ENCODE data around the gene ZNF410. TPM values are rescaled to one million over a fixed set of nuclear protein-coding genes. Genes with fewer than 3 reads are reported as not detected.

The ZNF410 gene
- total RNA-seq, 3 donors from 2014 or later = 38.3 to 47.2 (median 45.1) TPM

DNA sequence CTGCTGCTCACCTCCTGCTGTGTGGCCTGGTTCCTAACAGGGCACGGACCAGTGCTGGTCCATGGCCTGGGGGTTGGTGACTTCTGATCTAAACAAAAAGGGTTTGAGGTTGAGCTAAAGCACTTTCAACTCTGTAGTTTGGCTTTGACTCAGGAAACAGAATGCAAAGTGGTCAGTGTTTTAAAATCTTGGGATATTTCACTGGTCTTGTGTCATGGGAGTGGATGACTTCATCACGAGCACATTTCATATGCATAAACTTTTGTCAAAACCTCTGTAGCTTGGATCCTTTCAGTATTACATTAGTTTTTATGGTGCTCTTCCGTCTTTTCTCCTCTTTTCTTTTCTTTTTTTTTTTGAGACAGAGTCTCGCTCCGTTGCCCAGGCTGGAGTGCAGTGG, 37.7 kb downstream of the ZNF410 start:
- DNase-seq (no peak), ATAC-seq (no peak)
- Histone ChIP-seq H3K4me1 (ENCODE audit: low read depth) (no peaks in the 10 kb centered on the region), H3K4me3 (no peak overlapping the region), H3K9me3 (no peaks in the 10 kb centered on the region), H3K36me3 (ENCODE audit: low read depth) (peaks cover 4% of the 10 kb centered on the region)
- intact Hi-C loops (cut with DNase I, micrococcal nuclease) = no loop called here
- TF ChIP-seq CTCF (IDR thresholded peaks at IDR 0.05) = no peak

DNA sequence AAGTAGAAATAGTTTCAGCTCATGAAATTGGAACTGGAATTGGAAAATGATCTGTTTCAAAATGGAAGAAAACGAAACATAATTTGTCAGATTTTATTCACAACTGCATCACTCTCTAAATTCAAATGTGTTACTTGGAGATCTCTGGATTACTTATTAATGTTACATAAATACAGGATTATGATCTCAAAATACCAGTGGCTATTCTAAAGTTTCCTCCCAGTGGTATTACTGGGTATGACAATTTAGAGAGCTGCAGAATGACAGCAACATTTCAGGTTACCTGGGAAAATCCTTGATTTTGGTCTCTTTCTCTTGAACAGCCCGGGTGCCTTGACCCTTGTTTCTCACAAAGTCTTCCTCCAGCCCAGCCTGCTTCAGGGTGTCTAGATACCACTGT, 49.0 kb downstream of the ZNF410 start:
- Histone ChIP-seq H3K36me3 (ENCODE audit: low read depth) (peaks cover 5% of the 10 kb centered on the region), H3K4me1 (ENCODE audit: low read depth) (no peaks in the 10 kb centered on the region), H3K4me3 (no peak overlapping the region), H3K9me3 (no peaks in the 10 kb centered on the region)
- intact Hi-C loops (cut with DNase I, micrococcal nuclease) = no loop called here
- DNase-seq (no peak), ATAC-seq (no peak)
- no peak for TF ChIP-seq CTCF (IDR thresholded peaks at IDR 0.05)

- TF ChIP-seq CTCF (IDR thresholded peaks at IDR 0.05) = no peak
- peaks cover 5% of the 10 kb centered on the region for H3K36me3 ChIP-seq (ENCODE audit: low read depth)
Observed at GRCh38 chr14:73936548-73936947, 49.9 kb downstream of the ZNF410 start.

GRCh38 chr14:73937012-73937411, 50.4 kb downstream of the ZNF410 start:
- H3K4me1 ChIP-seq (ENCODE audit: low read depth) = no peaks in the 10 kb centered on the region
- no peaks in the 10 kb centered on the region for H3K9me3 ChIP-seq
- no peak for TF ChIP-seq CTCF (IDR thresholded peaks at IDR 0.05)
- DNase-seq (no peak), ATAC-seq (no peak)
- intact Hi-C loops (cut with DNase I, micrococcal nuclease) = no loop called here
- H3K4me3 ChIP-seq = no peak overlapping the region
- H3K36me3 ChIP-seq (ENCODE audit: low read depth) = peaks cover 5% of the 10 kb centered on the region

More at GRCh38 chr14:73936548-73936947, 49.9 kb downstream of the ZNF410 start:
- DNase-seq (no peak), ATAC-seq (no peak)
- H3K4me3 ChIP-seq = no peak overlapping the region
- intact Hi-C loops (cut with DNase I, micrococcal nuclease) = no loop called here
- H3K9me3 ChIP-seq = no peaks in the 10 kb centered on the region
- no peaks in the 10 kb centered on the region for H3K4me1 ChIP-seq (ENCODE audit: low read depth)

GRCh38 chr14:73942180-73942579, 55.5 kb downstream of the ZNF410 start:
- Histone ChIP-seq H3K36me3 (ENCODE audit: low read depth) (peaks cover 3% of the 10 kb centered on the region), H3K4me3 (no peak overlapping the region), H3K9me3 (no peaks in the 10 kb centered on the region), H3K4me1 (ENCODE audit: low read depth) (peaks cover 16% of the 10 kb centered on the region)
- DNase-seq (no peak), ATAC-seq (no peak)
- intact Hi-C loops (cut with DNase I, micrococcal nuclease) = no loop called here
- TF ChIP-seq CTCF (IDR thresholded peaks at IDR 0.05) = no peak

DNA sequence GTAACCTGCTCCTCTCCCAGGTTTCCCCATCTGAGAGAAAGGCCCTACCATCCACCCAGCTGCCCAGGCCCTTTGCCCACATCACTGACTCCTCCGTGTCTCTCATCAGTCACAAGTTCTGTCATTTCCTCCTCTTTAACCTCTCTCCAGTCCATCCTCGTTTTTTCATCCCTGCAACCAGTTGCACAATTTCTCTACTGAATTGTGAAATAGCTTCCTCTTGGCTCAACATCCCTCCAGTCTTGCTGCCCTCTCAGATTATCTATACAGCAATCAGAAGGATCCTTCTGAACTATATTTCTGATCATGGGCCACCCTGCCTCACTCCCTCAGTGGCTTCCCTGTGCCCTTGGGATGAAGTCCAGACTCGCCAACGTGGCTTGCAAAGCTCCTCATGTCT, 56.4 kb downstream of the ZNF410 start:
- intact Hi-C loops (cut with DNase I, micrococcal nuclease) = no loop called here
- TF ChIP-seq CTCF (IDR thresholded peaks at IDR 0.05) = no peak
- no peak overlapping the region for H3K4me3 ChIP-seq
- ATAC-seq (peak; percentile 18), DNase-seq (no peak)
- H3K9me3 ChIP-seq = no peaks in the 10 kb centered on the region
- H3K4me1 ChIP-seq (ENCODE audit: low read depth) = peaks cover 16% of the 10 kb centered on the region
- H3K36me3 ChIP-seq (ENCODE audit: low read depth) = no peaks in the 10 kb centered on the region

All from mucosa of descending colon (tissue), 3 donors.